H9 (cell line): ENCODE results near the gene AADAC. TPM values are rescaled to one million over a fixed set of nuclear protein-coding genes. Genes with fewer than 3 reads are reported as not detected.

Experiments
- DNase-seq: peaks from one replicate; pipeline ENCODE4 v3.0.0-alpha.2; 2017
- H2AFZ ChIP-seq: one replicate; pipeline ENCODE4 v1.6.1; 2013; ENCODE audit warnings: mild to moderate bottlenecking, low read length, control low read depth, moderate library complexity
- H2AK5ac ChIP-seq: 2 replicates; pipeline ENCODE4 v1.6.1; 2013; ENCODE audit warnings: low read length, control low read depth, mixed read lengths; ENCODE audit not compliant: insufficient read length
- H2BK120ac ChIP-seq: one replicate; pipeline ENCODE4 v1.6.1; 2013; ENCODE audit warnings: low read depth, mild to moderate bottlenecking, low read length, control low read depth, inconsistent platforms; ENCODE audit not compliant: poor library complexity, severe bottlenecking
- H2BK12ac ChIP-seq: 2 replicates; pipeline ENCODE4 v1.6.1; 2013; ENCODE audit warnings: low read length, control low read depth, mixed read lengths, low read depth; ENCODE audit not compliant: insufficient read length
- H2BK15ac ChIP-seq: 2 replicates; pipeline ENCODE4 v1.6.1; 2013; ENCODE audit warnings: low read depth, low read length, control low read depth
- H2BK20ac ChIP-seq: one replicate; pipeline ENCODE4 v1.6.1; 2013; ENCODE audit warnings: low read depth, mild to moderate bottlenecking, low read length, control low read depth, inconsistent platforms; ENCODE audit not compliant: poor library complexity, severe bottlenecking
- H2BK5ac ChIP-seq: 2 replicates; pipeline ENCODE4 v1.6.1; 2013; ENCODE audit warnings: low read length, control low read depth, mixed read lengths; ENCODE audit not compliant: insufficient read length
- H3K14ac ChIP-seq: 2 replicates; pipeline ENCODE4 v1.6.1; 2013; ENCODE audit warnings: low read length, control low read depth; ENCODE audit not compliant: insufficient read depth
- H3K18ac ChIP-seq: 2 replicates; pipeline ENCODE4 v1.6.1; 2013; ENCODE audit warnings: low read depth, mild to moderate bottlenecking, mixed read lengths, low read length, control low read depth; ENCODE audit not compliant: insufficient read length
- H3K23ac ChIP-seq: 2 replicates; pipeline ENCODE4 v1.6.1; 2013; ENCODE audit warnings: low read length, control low read depth, mixed read lengths, low read depth; ENCODE audit not compliant: insufficient read length
- H3K23me2 ChIP-seq: 2 replicates; pipeline ENCODE4 v1.6.1; 2013; ENCODE audit warnings: low read depth, mild to moderate bottlenecking, mixed read lengths, low read length, control low read depth; ENCODE audit not compliant: insufficient read length, poor library complexity, severe bottlenecking
- H3K27ac ChIP-seq: 2 replicates; pipeline ENCODE4 v1.5.1; 2013; ENCODE audit warnings: low read length, control low read depth, mixed read lengths, low read depth; ENCODE audit not compliant: insufficient read length
- H3K27me3 ChIP-seq: 2 replicates; pipeline ENCODE4 v1.6.1; 2013; ENCODE audit warnings: low read length, control low read depth, inconsistent platforms; ENCODE audit not compliant: insufficient read depth
- H3K4ac ChIP-seq: 2 replicates; pipeline ENCODE4 v1.6.1; 2013; ENCODE audit warnings: low read depth, mild to moderate bottlenecking, control low read depth, inconsistent platforms, low read length, moderate library complexity
- H3K4me1 ChIP-seq: 2 replicates; pipeline ENCODE4 v1.6.1; 2013; ENCODE audit warnings: low read length, control low read depth, inconsistent platforms; ENCODE audit not compliant: insufficient read depth
- H3K4me2 ChIP-seq: 2 replicates; pipeline ENCODE4 v1.6.1; 2013; ENCODE audit warnings: low read length, control low read depth, mixed read lengths; ENCODE audit not compliant: insufficient read length, insufficient read depth
- H3K56ac ChIP-seq: 2 replicates; pipeline ENCODE4 v1.6.1; 2013; ENCODE audit warnings: low read depth, mild to moderate bottlenecking, mixed read lengths, low read length, control low read depth; ENCODE audit not compliant: insufficient read length
- H3K79me1 ChIP-seq: 2 replicates; pipeline ENCODE4 v1.6.1; 2013; ENCODE audit warnings: low read depth, mild to moderate bottlenecking, moderate library complexity, low read length, control low read depth, inconsistent platforms; ENCODE audit not compliant: insufficient read depth, poor library complexity, severe bottlenecking
- H3K79me2 ChIP-seq: 2 replicates; pipeline ENCODE4 v1.6.1; 2013; ENCODE audit warnings: low read length, control low read depth, inconsistent platforms; ENCODE audit not compliant: insufficient read depth
- H3K9ac ChIP-seq: 2 replicates; pipeline ENCODE4 v1.6.1; 2013; ENCODE audit warnings: low read length, control low read depth, mixed read lengths; ENCODE audit not compliant: insufficient read length; ENCODE audit errors: extremely low read depth
- H3K9me3 ChIP-seq: one replicate; pipeline ENCODE4 v1.6.1; 2013; ENCODE audit warnings: low read depth, low read length, inconsistent platforms; ENCODE audit not compliant: control insufficient read depth
- H3T11ph ChIP-seq: one replicate; pipeline ENCODE4 v1.6.1; 2013; ENCODE audit warnings: mild to moderate bottlenecking, low read length, control low read depth, inconsistent platforms
- H4K20me1 ChIP-seq: one replicate; pipeline ENCODE4 v1.6.1; 2013; ENCODE audit not compliant: control insufficient read depth, insufficient read length, insufficient read depth
- H4K5ac ChIP-seq: 2 replicates; pipeline ENCODE4 v1.6.1; 2013; ENCODE audit warnings: low read depth, mild to moderate bottlenecking, mixed read lengths, low read length, control low read depth; ENCODE audit not compliant: insufficient read length
- H4K8ac ChIP-seq: replicated peaks from 2 replicates; pipeline ENCODE4 v1.6.1; 2013; ENCODE audit warnings: low read length, control low read depth, mixed read lengths, low read depth; ENCODE audit not compliant: insufficient read length
- H4K91ac ChIP-seq: 2 replicates; pipeline ENCODE4 v1.6.1; 2013; ENCODE audit warnings: low read depth, mild to moderate bottlenecking, moderate library complexity, mixed read lengths, low read length, control low read depth; ENCODE audit not compliant: insufficient read length
- H3K27ac Mint-ChIP-seq, 3 experiments: 2 replicates in 2 of 3; 3 replicates in 1 of 3; pipeline ENCODE4 v1.8.0; 2020 to 2021; ENCODE audit warnings: mixed read lengths in 3 of 3, mild to moderate bottlenecking in 1 of 3, moderate library complexity in 1 of 3
- H3K27me3 Mint-ChIP-seq: 2 replicates; pipeline ENCODE4 v1.8.0; 2021; ENCODE audit warnings: low read depth, mild to moderate bottlenecking, moderate library complexity, mixed read lengths
- H3K36me3 Mint-ChIP-seq, 3 experiments: 2 replicates in 2 of 3; 3 replicates in 1 of 3; pipeline ENCODE4 v1.8.0; 2020 to 2021; ENCODE audit warnings: low read depth in 3 of 3, mixed read lengths in 3 of 3; ENCODE audit not compliant: insufficient read depth in 1 of 3
- H3K4me1 Mint-ChIP-seq, 2 experiments: 2 replicates each; pipeline ENCODE4 v1.8.0; 2020; ENCODE audit warnings: mixed read lengths in 2 of 2
- H3K4me3 Mint-ChIP-seq, 2 experiments: 2 replicates in 1 of 2; 3 replicates in 1 of 2; pipeline ENCODE4 v1.8.0; 2020 to 2021; ENCODE audit warnings: mild to moderate bottlenecking in 2 of 2, mixed read lengths in 2 of 2, moderate library complexity in 1 of 2
- H3K9me3 Mint-ChIP-seq, 2 experiments: 2 replicates in 1 of 2; 3 replicates in 1 of 2; pipeline ENCODE4 v1.8.0; 2020; ENCODE audit warnings: mild to moderate bottlenecking in 2 of 2, mixed read lengths in 2 of 2, moderate library complexity in 1 of 2
- CTCF ChIP-seq: fragments of 200-600 bp; sonication (generic); conservative IDR thresholded peaks from 3 replicates; pipeline ENCODE4 v1.8.0; 2021; ENCODE audit warnings: antibody characterized with exemption, mild to moderate bottlenecking
- WGBS: extraction: QIAGEN DNeasy Blood & Tissue Kit; methylation state at CpG from one replicate; pipeline ENCODE4 v1.1.7; 2013; ENCODE audit warnings: missing lambda C conversion rate, low lambda C conversion rate, mixed read lengths; ENCODE audit not compliant: insufficient read length; ENCODE audit errors: extremely low coverage; 5-methylcytosine and 5-hydroxymethylcytosine counted together
- total RNA-seq: library from RNA; stranded (reverse); gene quantifications from 2 replicates; pipeline ENCODE4 v1.2.1, GENCODE V29; 2021

AADAC gene
- total RNA-seq, 1 experiment from 2014 or later = not detected

- Mint-ChIP-seq H3K36me3 (no peaks in the 10 kb centered on the region), H3K4me1 (peaks cover 4% of the 10 kb centered on the region in 2 experiments; a peak in 3 of 4 replicates), H3K27me3 (no peaks in the 10 kb centered on the region), H3K4me3 (no peak overlapping the region), H3K9me3 (no peaks in the 10 kb centered on the region), H3K27ac (no peak overlapping the region)
- Histone ChIP-seq H3K4ac (no peak overlapping the region), H2AFZ (no peak overlapping the region), H3K14ac (no peak overlapping the region), H4K8ac (no peak overlapping the region), H3K9ac (no peak overlapping the region), H2BK20ac (no peak overlapping the region), H3K4me1 (no peaks in the 10 kb centered on the region), H3K56ac (no peak overlapping the region), H2BK12ac (no peak overlapping the region), H2BK120ac (no peak overlapping the region), H3K4me2 (no peak overlapping the region), H2BK5ac (no peak overlapping the region), H3T11ph (no peak overlapping the region), H3K27ac (no peak overlapping the region), H3K23me2 (no peaks in the 10 kb centered on the region), H4K5ac (no peak overlapping the region), H3K79me2 (no peaks in the 10 kb centered on the region), H3K27me3 (no peaks in the 10 kb centered on the region), H3K9me3 (no peaks in the 10 kb centered on the region), H3K18ac (no peak overlapping the region), H4K20me1 (no peaks in the 10 kb centered on the region), H3K23ac (no peak overlapping the region), H4K91ac (no peak overlapping the region), H3K79me1 (no peaks in the 10 kb centered on the region), H2BK15ac (no peak overlapping the region), H2AK5ac (no peak overlapping the region)
- no peak for TF ChIP-seq CTCF
- DNase-seq = no peak
- WGBS = no CpG with 5 or more reads among the region's 2 CpGs
Measured at GRCh38 chr3:151859233-151859673, 45.3 kb downstream of the AADAC start.
